Fibroblast of pulmonary artery (primary cell): ENCODE results near the gene CNOT4.

Experiments used
- DNase-seq: peaks from one replicate; pipeline ENCODE4 v3.0.0-alpha.2; 2010; ENCODE audit warnings: low read depth
- H3K4me3 ChIP-seq: replicated peaks from 2 replicates; pipeline ENCODE4 v1.5.1; 2011; ENCODE audit warnings: low read depth, mild to moderate bottlenecking, control low read depth, low read length, moderate library complexity
- CTCF ChIP-seq: IDR thresholded peaks from 2 replicates; pipeline ENCODE4 v1.5.1; 2011; ENCODE audit warnings: mild to moderate bottlenecking, control low read depth, low read length, inconsistent platforms; ENCODE audit errors: missing control alignments

Gene CNOT4

GRCh38 chr7:135509839-135510591, at the start of gene CNOT4:
CNOT4 (minus strand) TSS chr7:135510102; CDS start chr7:135438331, 71,771 bp downstream.
- peak within 1 kb of the TSS; percentile 80 for H3K4me3 ChIP-seq
- DNase-seq, result peak; percentile 96
- TF ChIP-seq CTCF, result no peak

GRCh38 chr7:135558881-135559280, 49.0 kb upstream of the CNOT4 start:
- no peak for DNase-seq
- TF ChIP-seq CTCF, result no peak
- peak overlapping the region; percentile 98 for H3K4me3 ChIP-seq

- H3K4me3 ChIP-seq, result peak overlapping the region; percentile 98
- peak; percentile 55 for DNase-seq
- peak; percentile 56 for TF ChIP-seq CTCF
Observed at GRCh38 chr7:135558337-135558767, 48.5 kb upstream of the CNOT4 start.

- peak within 1 kb of the TSS; percentile 98 for H3K4me3 ChIP-seq
- peak; percentile 90 for DNase-seq
- TF ChIP-seq CTCF, result no peak
Observed at GRCh38 chr7:135557455-135558336, 47.8 kb upstream of the CNOT4 start, which contains the start of gene NUP205. NUP205 (plus strand) TSS chr7:135557917; CDS start chr7:135557945, 28 bp downstream.

DNA sequence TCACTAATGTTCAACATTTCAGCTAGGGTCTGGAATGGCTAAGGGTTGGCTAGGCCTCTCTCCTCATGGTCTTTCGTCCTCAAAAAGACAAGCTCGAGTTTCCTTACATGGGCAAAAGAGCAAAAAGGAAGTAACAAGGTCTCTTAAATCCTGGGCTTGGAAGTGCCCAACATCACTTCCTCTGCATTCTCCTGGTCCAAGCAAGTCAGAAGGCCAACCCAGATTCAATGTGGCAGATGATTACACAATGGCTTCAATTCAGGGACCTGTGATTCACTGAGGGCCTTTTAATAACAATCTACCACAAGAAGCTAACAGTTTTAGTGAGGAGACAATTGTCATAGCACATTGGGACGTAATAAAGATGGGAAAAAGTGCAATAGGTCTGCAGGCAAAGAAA, 43.4 kb upstream of the CNOT4 start:
- peak; percentile 8 for DNase-seq
- TF ChIP-seq CTCF, result no peak
- H3K4me3 ChIP-seq, result no peak overlapping the region

DNA sequence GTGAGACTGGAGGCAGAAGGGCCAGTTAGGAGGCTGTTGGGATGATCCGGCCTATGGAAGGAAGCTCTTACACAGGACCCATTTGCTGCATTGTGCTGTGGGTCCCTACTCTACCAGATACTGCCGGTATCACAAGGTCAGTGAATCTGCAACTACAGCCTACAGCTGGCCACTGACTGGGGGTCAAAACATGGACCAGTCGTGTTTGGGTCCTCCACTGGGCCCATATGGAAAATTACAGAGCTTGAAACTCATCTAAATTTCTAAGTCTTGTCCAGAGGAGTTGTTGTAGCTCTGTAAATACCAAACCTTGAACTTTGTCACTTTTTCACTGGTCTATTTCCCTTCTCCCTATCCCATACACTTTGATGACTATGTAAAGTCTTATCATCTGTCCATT, 42.2 kb upstream of the CNOT4 start:
- TF ChIP-seq CTCF, result no peak

More for the DNA sequence above, 42.2 kb upstream of the CNOT4 start:
- H3K4me3 ChIP-seq, result no peak overlapping the region
- DNase-seq, result no peak
